Stimulated activated CD8-positive, alpha-beta memory T cell treated with anti-CD3 and anti-CD28 coated beads, Interleukin-15, amount 100 ng/mL, for 48 hours (primary cell): ENCODE measurements around the gene ATP1A1.

Experiments used
- DNase-seq, 2 donors: peaks; one replicate each; pipeline ENCODE4 v3.0.0-alpha.2; 2020; ENCODE audit warnings: low read depth in 2 of 2

ATP1A1 gene

DNA sequence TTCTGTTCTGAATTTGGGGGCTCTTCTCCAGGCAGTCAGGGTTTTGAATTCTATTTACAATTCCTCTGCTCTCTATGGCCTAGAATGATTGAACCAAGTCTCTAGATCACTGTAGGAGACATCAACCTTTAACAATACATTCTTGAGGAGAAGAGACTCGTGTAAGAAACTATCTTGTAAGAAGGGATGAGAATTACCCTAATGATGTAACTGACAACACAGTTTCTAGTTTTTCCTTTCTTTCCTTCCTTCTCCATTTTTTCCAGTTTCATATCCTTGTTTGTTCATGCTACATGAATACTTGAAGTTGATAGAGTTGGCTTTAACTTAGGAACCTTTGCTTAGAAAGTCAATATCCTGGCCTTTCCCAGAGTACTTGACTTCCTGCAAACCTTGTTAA lies 1.3 kb upstream of the ATP1A1 start:
- DNase-seq, result no peak

DNA sequence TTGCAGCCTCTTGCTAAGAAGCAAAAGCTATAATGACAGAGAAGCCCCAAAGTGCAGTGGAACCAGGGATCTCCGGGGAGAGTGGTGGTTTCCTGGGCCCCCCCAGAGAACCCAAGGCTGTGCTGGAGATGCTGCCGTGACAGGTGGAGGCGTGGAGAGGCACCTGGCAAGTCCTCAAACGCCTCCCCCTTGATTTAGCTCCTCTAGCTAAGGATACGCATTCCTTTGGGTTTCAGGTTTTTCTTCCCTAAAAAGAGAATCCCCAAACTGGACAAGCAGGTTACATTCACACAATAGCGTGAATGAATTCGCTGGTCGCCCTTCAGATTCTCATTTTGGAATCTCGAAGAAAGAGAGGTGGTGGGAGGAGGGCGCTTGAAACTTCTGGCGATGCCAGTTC lies 853 bp upstream of the ATP1A1 start:
- no peak for DNase-seq

DNA sequence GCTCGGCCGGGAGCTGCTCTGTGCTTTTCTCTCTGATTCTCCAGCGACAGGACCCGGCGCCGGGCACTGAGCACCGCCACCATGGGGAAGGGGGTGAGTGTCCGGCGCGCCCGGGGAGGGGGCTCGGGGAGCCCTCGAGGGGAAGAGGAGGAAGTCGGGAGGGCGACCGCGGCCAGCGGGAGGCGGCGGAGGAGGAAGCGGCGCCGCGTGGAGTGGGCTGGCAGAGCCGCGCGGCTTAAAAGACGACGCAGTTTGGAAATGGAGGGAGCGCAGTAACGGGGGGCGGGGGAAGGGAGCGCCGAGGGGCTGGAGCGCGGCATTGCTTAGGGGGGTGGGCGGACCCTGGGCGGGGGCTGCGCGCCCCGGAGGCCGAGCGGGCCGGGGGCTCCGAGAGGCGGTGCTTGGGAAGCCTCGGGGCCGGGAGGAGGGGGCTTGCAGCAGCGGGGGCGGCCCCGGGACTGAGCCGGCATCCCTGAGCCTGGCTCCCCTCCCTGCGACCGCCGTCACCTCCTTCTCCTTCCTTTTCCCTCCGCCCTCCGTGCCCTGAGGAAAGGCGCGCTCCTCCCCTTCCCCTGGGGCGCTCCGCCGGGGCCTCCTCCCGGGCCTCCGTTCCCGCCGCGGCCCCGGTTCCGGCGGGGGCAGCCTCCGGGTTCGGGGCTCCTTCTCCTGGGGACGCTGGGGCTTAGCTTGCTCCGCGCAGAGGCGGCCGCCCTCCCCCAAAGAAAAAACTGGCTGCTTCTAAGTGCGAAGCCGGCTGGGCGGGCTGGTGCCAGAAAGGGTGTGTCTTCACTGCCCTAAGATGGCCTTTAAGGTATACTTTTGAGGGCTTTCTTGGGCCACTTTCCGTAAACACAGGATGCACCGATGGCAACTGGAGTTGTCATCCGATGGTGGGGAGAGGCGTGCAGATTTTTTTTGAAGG lies 648 bp downstream of the ATP1A1 start:
- peak; percentile 34 to 38 for DNase-seq

DNA sequence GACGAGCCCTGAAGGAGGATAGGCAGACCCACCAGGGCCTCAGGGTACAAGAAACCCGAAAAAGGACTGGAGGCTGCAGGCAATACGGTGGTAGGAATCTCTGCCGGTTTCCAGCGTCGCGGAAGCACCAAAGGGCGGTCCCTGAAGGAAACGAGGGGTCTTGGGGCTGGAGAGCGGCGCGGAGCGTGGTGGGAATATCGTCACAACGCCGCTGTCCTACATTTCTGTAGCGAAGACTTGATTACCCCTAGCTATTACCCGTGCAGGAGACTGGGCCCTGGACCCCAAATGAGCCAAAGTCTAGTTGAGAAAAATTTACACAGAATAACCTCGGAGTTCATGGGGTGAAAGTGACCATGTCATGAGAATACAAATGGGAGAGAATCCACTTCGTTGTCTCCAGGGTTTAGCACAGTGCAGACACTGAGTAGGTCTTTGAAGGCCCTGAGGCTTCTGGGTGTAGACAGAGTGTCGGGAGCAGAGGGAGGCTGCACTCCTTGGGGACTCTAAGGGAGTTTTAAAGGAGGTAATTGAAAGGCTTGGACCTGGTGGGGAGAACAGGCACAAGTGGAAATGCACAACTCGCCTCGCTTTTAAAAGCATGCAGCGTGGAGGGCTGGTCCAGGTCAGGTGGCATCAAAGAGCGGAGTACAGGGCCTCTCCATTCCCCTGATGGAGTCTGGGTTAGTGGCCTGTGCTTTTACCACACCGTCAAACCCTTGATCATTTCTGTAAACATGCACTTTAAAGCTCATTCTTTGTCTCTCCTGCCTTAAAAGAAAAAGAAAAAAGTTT lies 1.5 kb downstream of the ATP1A1 start:
- no peak for DNase-seq

DNA sequence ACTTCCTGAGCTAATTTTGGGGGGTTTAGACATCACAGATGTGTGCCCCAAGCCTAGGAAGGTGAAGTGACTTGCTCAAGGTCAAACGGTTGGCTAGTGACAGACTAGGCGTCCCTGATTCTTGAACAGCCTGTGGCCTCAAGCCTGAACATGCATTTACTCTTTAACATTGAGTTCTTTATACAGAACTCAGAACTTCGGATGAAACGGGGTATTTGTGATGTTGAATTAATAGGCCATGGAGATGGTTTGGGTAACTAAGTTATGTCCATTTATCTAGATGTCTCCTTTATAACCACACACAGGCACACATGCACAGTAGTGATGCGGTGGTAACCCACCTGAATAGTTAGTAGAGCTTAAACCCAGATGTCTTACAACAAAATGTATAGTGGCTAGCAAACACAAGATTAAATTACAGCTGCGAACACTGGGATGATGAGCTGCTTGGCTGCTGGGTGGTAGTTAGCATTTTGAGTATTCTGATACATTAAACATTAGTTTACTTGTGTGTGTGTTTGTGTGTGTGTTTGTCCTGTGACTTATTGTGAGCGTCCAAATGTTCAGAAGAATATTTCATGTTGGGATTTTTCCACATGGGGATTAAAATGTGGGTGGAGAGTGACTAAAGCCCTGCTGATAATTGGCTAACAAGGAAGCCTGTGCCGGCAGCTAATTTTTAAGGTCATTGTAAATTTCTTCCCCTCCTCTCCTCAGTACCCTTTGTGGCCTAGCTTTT lies 2.3 kb downstream of the ATP1A1 start:
- no peak for DNase-seq

DNA sequence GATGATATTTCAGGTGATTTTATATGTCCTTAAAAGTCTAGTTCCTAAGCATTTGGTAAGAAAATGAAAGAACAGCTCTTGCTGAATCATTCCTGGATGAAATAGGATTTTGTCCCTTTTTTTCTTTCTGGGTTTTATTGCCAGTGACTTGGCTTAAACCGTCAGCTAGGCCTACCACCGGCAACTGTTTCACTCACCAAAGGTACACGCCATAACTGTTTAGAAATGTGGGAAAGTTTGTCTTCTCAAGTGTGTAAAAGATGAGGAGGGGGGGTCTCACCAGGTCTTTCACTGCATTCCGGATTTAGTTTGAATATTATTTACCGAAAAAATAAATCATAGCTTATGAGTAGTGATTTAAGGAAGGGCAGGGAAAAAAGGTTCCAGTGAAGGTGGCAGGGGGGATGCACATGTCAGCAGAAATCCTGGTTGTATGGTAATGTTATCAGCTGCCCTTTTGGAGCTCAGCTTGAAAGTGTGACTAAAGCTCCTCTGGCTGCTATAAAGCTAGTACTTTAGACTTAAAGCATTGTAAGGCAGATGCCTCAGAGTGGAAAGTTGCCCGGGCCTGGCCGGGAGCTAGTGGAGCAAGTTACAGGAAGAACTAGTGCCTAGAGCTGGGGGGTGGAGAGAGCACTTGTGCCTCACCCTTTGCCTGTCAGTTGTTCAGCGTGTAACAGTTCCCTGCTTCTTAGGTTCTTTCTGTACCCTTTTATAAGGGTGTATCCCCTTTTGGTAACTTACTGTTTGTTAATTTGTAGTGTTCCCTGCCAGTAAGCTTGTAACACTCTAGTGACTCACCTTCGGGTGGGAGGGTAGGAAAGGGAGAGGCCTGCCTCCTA lies 3.1 kb downstream of the ATP1A1 start:
- DNase-seq, result peak; percentile 37 to 40

DNA sequence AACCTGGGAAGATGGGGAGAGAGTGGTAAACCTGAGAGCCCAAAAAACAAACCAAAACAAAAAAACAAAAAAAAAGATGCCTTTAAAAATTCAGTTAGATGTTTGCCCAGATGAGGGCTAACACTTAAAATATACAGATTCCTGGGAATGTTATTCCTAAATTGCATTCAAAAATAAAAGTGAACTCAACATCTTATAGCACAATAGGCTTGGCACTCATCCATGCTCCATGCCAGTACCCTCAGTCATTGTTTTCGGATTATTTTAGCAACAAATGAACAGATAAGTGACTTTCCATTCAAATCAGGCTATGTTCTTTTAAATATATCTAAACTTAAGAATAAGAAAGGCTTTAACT lies 3.7 kb downstream of the ATP1A1 start:
- DNase-seq, result no peak

DNA sequence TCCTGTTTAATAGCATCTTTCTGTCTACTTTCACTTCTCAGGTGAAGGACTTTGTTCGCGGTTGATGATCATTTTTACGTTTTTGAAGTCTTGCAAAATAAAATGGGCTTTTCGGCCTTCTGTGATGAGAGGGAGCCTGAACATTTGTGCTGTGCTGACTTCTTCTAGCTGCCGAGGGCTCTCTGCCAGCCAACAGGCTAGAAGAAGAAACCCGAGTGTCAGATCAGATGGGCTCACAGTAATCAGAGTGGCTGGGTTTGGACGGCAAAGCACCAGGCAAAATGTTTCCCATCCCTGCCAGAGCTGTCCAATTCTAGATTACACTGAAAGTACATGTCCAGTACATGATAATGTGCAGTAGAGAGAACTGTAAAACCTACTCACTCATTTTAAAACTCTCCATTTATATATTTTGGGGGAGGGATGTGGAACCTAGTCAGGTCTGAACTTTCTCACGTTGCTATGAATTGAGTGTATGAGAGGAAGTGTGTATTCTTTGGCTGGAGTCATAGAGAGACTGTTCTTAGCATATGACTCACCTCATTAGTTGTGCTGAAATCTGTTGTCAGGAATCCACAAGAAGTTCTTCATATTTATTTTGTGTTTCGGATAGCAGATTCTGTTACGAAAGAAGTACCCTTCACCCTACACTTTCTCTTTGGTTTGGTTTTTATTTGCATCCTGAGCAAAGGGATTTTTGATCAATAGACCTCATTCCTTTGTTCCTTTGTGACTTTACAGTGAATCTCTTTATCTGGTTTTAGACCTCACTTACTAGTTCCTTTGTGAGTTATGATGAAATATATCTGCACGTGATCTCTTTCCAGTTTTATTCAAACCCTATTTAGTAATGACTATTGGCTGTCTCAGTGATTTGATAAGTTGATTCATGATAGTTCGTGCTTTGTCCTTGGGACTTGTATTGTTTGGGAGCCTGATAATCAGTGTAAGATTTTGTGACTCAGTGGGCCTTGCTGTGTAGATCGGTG lies 4.8 kb downstream of the ATP1A1 start:
- peak in 1 of 2 donors; percentile 9 for DNase-seq

DNA sequence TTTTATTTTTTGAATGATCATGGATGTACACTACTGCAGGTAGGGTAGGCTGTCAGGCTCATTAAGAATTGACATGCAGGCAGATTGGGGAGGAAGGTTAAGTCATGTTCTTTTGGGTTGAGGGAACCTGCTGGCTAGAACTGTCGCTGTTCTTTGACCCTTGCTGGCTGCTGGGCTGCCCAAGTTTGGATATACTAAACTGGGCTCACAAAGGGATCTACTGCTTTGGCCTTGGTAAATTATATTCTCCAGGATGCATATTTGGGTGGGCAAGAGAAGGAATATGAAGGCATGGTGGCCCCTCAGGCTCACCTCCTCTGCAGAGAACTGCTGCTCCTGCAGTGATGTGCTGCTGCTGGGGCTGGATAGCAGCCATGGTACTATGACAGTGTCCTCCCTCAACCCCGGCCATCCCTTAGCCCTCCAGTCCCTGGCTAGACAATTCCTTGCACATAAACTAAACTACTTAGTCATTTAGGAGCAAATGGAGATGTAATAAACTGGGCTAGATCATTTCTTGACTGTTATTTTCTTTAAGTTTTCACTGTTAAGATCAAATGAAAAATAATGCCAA lies 6.1 kb downstream of the ATP1A1 start:
- DNase-seq, result no peak

DNA sequence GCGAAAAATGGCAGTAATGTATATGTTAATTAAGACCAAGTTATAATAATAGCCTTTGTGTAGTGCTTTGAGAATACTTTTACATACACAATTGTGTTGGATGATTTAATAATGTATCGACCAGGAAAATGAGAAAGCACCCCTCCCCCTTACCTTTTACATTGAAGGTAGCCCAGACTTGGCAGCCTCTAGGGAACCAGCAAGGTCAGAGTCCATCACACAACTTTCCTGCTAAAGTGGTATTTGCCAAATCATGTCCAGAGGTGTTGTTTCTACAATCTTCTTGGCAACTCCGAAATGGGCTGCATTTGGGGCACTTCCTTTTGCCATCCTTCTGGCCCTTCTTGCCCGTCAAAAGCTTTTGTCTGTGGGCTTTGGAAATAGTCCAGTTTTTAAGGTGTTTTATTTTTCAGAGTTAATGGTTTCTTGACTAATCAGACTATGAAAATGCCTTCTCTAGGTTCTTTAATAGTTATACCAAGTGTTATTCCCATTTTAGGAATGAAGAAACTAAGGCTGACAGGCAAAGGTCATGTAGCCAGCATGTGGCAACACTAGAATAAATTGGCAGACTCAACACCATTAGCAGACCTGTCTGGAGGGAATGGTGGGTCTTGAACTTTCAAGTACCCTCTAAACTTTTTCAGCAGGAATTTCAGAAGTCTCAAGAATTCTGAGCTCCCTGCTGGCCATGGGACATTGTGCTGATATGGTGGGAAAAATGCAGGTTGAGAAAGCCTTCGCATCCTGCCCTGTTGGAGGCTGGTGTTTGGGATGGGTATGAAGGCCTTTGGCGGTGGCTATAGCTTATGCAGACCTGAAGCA lies 6.8 kb downstream of the ATP1A1 start:
- DNase-seq, result no peak

DNA sequence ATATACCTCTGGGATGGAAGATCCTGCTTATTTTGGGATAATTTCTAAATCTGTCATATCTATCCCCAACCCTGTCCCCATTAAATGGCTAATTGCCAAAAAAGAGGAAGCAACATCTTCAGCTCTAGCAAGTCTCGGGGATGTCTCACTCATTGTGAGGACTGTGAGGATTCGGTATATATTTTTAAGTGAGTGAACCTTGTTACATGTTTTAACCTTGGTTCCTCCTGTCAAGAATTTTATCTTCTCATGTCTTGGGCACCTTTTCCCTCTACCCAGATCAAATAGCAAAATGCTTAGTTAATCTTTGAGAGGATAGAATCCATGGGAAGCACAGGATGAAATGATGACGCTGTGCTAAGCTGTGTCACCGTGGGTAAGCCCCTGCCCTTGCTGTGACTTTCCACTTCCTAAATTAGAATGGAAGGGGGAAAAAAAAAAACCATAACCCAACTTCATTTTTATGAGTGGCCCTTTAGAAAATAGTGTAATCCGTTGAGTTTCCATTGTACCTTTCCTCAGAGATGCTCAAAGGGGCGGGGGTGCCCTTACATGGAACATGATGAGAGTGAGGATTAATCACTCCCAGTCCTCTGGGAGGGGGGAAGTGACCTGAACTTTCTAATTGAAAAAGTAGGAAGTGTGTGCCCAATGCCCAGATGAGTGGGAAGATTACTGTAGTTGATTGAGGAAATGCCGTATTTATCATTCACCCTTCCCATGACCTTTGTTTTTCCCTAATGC lies 7.6 kb downstream of the ATP1A1 start:
- no peak for DNase-seq

DNA sequence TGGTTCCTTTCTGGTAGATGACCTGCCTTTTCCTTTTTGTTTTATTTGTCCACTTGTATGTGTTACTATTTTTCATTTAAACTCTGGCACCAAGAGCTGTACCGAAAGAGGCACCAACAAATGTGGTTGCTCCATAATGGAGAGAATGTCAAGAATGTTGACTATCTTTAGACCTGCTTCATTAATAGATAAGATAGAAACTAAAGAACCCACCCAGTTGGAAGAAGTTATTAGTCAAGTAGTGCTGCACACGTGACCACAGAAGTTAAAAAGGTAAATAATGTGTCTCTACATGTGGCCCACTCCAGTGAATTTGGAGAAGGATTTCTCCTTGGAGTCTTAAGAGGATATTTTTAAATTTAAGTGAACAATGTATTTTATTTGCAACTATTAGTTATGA lies 9.3 kb downstream of the ATP1A1 start:
- DNase-seq, result no peak

DNA sequence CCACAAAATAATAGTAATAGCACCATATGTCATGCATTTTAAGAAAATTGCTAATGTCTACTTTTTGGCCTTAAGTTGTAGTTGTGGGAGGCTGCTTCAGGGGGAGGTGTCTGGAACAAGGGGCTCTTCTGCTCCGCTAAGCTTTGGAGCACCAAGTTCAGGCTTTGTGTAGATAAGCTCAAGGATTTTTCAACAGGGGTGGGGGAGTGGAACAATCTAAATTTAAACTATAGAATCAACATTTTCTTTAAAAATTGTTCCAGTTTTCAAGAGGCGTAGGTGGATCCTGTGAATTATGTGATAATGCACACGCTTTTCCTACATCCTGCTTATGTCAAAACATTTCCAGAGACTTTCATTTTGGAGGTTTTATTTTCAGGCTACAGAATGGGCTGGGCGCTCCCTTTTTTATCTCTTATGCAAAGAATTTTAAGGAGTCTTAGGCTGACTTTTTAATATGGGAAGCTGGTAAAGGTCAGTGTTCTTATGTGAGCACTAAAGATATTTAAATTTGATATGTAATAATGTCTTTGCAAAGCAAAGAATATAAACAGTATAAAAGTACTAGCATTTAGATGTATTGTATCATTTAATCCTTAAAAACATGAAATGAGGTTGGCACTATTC lies 9.9 kb downstream of the ATP1A1 start:
- no peak for DNase-seq

DNA sequence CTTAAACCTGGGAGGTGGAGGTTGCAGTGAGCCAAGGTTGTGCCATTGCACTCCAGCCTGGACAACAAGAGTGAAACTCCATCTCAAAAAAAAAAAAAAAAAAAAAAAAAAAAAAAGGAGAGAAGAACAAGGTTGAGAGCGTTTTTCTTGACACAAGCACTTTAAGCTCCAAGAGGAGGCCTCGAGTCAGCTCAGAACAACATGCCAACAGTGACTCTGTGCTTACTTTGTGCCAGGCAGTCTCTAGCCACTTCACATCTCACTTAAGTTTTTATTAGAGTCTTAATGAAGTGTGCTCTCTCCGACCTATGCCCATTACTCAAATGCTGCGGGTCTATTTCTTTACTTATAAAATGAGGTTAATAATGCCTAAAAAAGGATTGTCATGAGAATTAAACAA lies 13.0 kb downstream of the ATP1A1 start:
- no peak for DNase-seq

DNA sequence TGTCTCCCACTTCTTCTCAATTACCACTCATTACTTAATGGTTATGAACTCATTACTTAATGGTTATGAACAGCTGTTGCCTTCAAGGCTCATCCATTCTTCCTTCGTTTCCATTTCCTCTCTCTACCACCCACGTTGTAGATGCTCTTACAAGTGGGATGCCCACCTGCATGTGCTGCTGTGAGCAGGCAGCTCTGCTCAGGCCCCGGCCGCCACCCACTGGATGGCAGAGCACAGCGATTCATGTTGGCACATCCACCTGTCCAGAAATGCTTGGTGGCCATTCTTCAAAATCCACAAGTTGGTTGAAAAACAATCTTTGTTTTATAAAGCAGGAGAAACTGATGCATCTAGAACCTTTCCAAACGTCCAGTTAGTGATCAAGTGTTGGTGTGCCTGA lies 14.5 kb downstream of the ATP1A1 start:
- no peak for DNase-seq

DNA sequence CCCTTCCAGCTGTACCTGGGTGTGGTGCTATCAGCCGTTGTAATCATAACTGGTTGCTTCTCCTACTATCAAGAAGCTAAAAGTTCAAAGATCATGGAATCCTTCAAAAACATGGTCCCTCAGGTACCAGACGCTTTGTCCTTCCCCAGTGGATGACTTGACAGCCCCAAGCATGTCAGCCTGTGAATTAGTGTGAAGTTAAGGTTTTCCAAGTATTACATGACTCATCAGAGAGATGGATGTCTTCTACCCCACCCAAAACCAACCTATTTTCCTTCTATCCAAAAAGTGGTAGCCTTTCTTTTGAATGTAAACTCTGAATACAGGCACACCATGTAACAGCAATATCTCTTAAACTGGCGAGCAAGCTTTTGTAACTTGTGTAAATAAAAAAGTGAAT lies 15.1 kb downstream of the ATP1A1 start:
- DNase-seq, result no peak

DNA sequence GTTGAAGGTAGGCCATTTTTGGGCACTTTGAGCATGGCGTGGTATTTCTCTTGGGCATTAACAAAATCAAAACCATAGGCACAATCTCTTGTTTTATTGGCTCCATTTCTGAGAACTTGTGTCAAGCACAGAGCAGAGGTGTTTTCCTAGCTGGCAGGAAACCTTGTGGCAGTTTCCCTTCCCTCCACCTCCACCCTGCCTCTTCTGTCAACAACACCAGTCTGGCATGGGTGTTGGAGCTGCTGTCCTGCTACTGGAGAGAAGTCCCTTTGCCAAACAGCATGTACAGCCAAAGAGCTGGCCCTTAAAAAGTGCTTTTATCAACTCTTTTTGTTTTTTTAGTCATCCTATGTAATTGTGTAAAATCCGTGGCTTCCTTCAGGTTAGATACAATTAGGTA lies 16.0 kb downstream of the ATP1A1 start:
- no peak for DNase-seq

DNA sequence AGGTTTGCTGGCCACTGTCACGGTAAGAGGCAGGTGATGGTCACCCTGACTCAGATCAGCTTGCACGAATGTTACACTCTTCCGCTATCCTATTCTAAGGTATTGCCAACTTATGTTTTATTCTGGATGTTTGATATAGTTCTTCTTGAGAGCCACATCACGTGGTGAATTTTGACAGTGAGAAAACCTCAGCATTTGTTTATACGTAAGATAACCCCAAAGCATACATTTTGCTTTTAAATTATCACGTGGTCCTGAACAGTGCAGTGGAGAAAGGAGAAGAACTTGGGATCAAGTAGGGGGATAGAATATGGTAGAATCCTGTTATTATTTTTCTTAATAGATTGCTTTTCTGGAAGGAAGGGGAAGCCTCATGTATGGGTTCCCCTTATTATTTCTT lies 16.6 kb downstream of the ATP1A1 start:
- no peak for DNase-seq
